ENCODE data around the gene GPR83.

The GPR83 gene

DNA sequence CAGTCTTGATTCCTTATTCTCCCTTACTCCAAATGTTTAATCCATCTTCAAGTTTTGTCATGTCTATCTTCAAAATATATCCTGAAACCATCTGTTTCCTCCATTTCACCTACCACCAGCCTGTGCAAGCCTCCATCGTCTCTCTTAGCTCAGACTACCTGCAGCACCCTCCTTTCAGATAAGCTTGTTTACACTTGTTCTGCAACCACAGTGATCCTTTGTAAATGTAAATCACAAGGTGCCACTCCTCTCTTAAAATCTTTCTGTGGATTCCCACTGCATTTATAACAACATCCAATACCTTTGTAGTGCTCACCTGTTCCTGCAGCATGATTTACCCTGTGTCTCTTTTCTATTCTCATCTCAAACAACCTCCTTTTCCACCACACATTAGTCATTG is 31.8 kb upstream of the GPR83 start:
- TF ChIP-seq CTCF (conservative IDR thresholded peaks at IDR 0.05; ENCODE audit: low read length) (no peak), EZH2phosphoT487 (IDR thresholded peaks at IDR 0.05; ENCODE audit: borderline replicate concordance) (no peak)

DNA sequence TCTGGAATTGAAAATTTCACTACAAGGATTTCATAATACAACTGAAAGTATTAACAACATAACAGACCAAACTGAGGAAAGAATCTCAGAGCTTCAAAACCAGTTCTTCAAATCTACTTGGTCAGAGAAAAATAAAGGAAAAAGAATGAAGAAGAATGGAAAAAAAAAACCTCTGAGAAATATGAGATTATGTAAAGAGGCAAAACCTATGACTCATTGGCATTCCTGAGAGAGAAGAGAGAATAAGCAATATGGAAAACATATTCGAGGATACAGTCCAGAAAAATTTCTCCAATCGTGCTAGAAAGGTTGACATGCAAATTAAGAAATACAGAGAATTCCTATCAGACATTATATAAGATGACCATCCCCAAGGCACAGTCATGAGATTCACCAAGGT is 23.4 kb upstream of the GPR83 start:
- no peaks in the 10 kb centered on the region for H3K27me3 ChIP-seq (ENCODE audit: insufficient read depth, low read length, poor library complexity, severe bottlenecking)
- no peaks in the 10 kb centered on the region for H3K9me2 ChIP-seq (replicated peaks; ENCODE audit: low read depth, low read length)
- H3K4me3 ChIP-seq (ENCODE audit: low read length, poor library complexity, severe bottlenecking): no peak overlapping the region
- no peaks in the 10 kb centered on the region for H4K20me1 ChIP-seq (ENCODE audit: insufficient read depth, low read length, poor library complexity, severe bottlenecking)
- H3K4me2 ChIP-seq (ENCODE audit: low read depth, low read length, poor library complexity, severe bottlenecking): no peak overlapping the region
- H2AFZ ChIP-seq (ENCODE audit: low read length): no peak overlapping the region
- TF ChIP-seq CTCF (conservative IDR thresholded peaks at IDR 0.05; ENCODE audit: low read length): no peak
- TF ChIP-seq EZH2phosphoT487 (IDR thresholded peaks at IDR 0.05; ENCODE audit: borderline replicate concordance): no peak
- no peaks in the 10 kb centered on the region for H3F3A ChIP-seq (ENCODE audit: low read depth)
- H3K9ac ChIP-seq (ENCODE audit: low read depth, low read length, poor library complexity, severe bottlenecking): no peak overlapping the region
- peaks cover 72% of the 10 kb centered on the region; the same call in 1 of the 2 replicates for H3K36me3 ChIP-seq (ENCODE audit: insufficient read depth, low read length)
- H3K79me2 ChIP-seq (ENCODE audit: insufficient read depth, low read length): peaks cover 5% of the 10 kb centered on the region; the same call in 1 of the 2 replicates
- H3K4me1 ChIP-seq (ENCODE audit: insufficient read depth, low read length, poor library complexity, severe bottlenecking): no peaks in the 10 kb centered on the region
- no peaks in the 10 kb centered on the region for H3K9me3 ChIP-seq (ENCODE audit: insufficient read depth, low read depth, low read length)

More for the DNA sequence above, 31.8 kb upstream of the GPR83 start:
- Histone ChIP-seq H3F3A (ENCODE audit: low read depth) (no peaks in the 10 kb centered on the region), H3K9ac (ENCODE audit: low read depth, low read length, poor library complexity, severe bottlenecking) (no peak overlapping the region), H3K79me2 (ENCODE audit: insufficient read depth, low read length) (no peaks in the 10 kb centered on the region), H3K36me3 (ENCODE audit: insufficient read depth, low read length) (peaks cover 65% of the 10 kb centered on the region), H3K9me2 (replicated peaks; ENCODE audit: low read depth, low read length) (no peaks in the 10 kb centered on the region), H2AFZ (ENCODE audit: low read length) (no peak overlapping the region), H3K9me3 (ENCODE audit: insufficient read depth, low read depth, low read length) (no peaks in the 10 kb centered on the region), H3K27me3 (ENCODE audit: insufficient read depth, low read length, poor library complexity, severe bottlenecking) (no peaks in the 10 kb centered on the region), H4K20me1 (ENCODE audit: insufficient read depth, low read length, poor library complexity, severe bottlenecking) (no peaks in the 10 kb centered on the region), H3K4me2 (ENCODE audit: low read depth, low read length, poor library complexity, severe bottlenecking) (no peak overlapping the region), H3K4me1 (ENCODE audit: insufficient read depth, low read length, poor library complexity, severe bottlenecking) (no peaks in the 10 kb centered on the region), H3K4me3 (ENCODE audit: low read length, poor library complexity, severe bottlenecking) (no peak overlapping the region)

DNA sequence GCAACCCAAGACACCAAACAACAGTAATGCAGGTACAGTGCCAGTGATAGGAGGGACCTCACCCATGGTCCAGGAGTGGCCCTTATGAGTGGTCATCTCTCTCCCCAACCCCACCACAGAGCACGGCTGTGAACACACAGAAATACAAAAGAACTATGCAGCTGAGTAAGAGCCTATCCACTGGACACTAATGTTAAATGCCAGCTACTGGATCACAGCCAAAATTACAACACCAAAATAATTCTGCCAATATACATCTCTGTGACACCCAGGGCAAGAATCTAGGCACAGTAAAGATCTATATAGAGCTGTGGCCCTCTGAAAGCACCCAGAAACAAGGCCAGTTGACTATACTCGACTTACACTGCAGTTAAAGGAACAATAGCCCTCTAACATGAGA is 22.8 kb upstream of the GPR83 start:
- H3K36me3 ChIP-seq (ENCODE audit: insufficient read depth, low read length): peaks cover 71% of the 10 kb centered on the region; the same call in 1 of the 2 replicates
- H3K9me2 ChIP-seq (replicated peaks; ENCODE audit: low read depth, low read length): no peaks in the 10 kb centered on the region
- no peak overlapping the region for H3K4me2 ChIP-seq (ENCODE audit: low read depth, low read length, poor library complexity, severe bottlenecking)
- H3K4me3 ChIP-seq (ENCODE audit: low read length, poor library complexity, severe bottlenecking): no peak overlapping the region
- no peaks in the 10 kb centered on the region for H3K9me3 ChIP-seq (ENCODE audit: insufficient read depth, low read depth, low read length)
- no peaks in the 10 kb centered on the region for H3K27me3 ChIP-seq (ENCODE audit: insufficient read depth, low read length, poor library complexity, severe bottlenecking)
- no peak overlapping the region for H2AFZ ChIP-seq (ENCODE audit: low read length)
- H3K79me2 ChIP-seq (ENCODE audit: insufficient read depth, low read length): peaks cover 5% of the 10 kb centered on the region; the same call in 1 of the 2 replicates
- H3F3A ChIP-seq (ENCODE audit: low read depth): no peaks in the 10 kb centered on the region
- TF ChIP-seq EZH2phosphoT487 (IDR thresholded peaks at IDR 0.05; ENCODE audit: borderline replicate concordance): no peak
- TF ChIP-seq CTCF (conservative IDR thresholded peaks at IDR 0.05; ENCODE audit: low read length): no peak
- H3K9ac ChIP-seq (ENCODE audit: low read depth, low read length, poor library complexity, severe bottlenecking): no peak overlapping the region
- H4K20me1 ChIP-seq (ENCODE audit: insufficient read depth, low read length, poor library complexity, severe bottlenecking): no peaks in the 10 kb centered on the region
- no peaks in the 10 kb centered on the region for H3K4me1 ChIP-seq (ENCODE audit: insufficient read depth, low read length, poor library complexity, severe bottlenecking)

Data from Loucy (cell line).